Activated CD8-positive, alpha-beta memory T cell treated with anti-CD3 and anti-CD28 coated beads, Interleukin-2, amount 10 ng/mL, durations not matched to agents 7 days and 5 days (primary cell): Measurements from ENCODE around the gene WDFY3. TPM values are rescaled to one million over a fixed set of nuclear protein-coding genes. Genes with fewer than 3 reads are reported as not detected.

Experiments
- ATAC-seq: fragments of 150-1000 bp; cut with Tn5 transposase; one replicate; pipeline ENCODE4 v1.10.0; 2021; ENCODE audit warnings: moderate library complexity
- CTCF ChIA-PET: fragments of 350-600 bp; sonication (Branson Sonifier 250); formaldehyde crosslinking; loops from one replicate; lab custom pipeline; 2021; ENCODE audit warnings: antibody characterized with exemption; lab: Charles Lee
- DNase-seq: peaks from one replicate; pipeline ENCODE4 v3.0.0-alpha.2; 2020
- H3K27ac Mint-ChIP-seq: one replicate; pipeline ENCODE4 v1.8.0; 2021; ENCODE audit warnings: mild to moderate bottlenecking, mixed read lengths
- H3K27me3 Mint-ChIP-seq: one replicate; pipeline ENCODE4 v1.8.0; 2021; ENCODE audit warnings: mixed read lengths
- H3K36me3 Mint-ChIP-seq: one replicate; pipeline ENCODE4 v1.8.0; 2021; ENCODE audit warnings: mild to moderate bottlenecking, mixed read lengths
- H3K4me1 Mint-ChIP-seq: one replicate; pipeline ENCODE4 v1.8.0; 2021; ENCODE audit warnings: mixed read lengths
- H3K4me3 Mint-ChIP-seq: one replicate; pipeline ENCODE4 v1.8.0; 2021; ENCODE audit warnings: mild to moderate bottlenecking, moderate library complexity, mixed read lengths
- H3K9me3 Mint-ChIP-seq: one replicate; pipeline ENCODE4 v1.8.0; 2022; ENCODE audit warnings: low read depth, mixed read lengths
- total RNA-seq, 2 experiments: library from RNA; stranded (reverse); gene quantifications; one replicate each; pipeline ENCODE4 v1.2.3, GENCODE V29; 2021

WDFY3 gene
- total RNA-seq, 2 experiments from 2014 or later: 0.09 to 0.66 TPM

- DNase-seq: no peak
Observed at GRCh38 chr4:84915396-84915780, 51.1 kb downstream of the WDFY3 start.

GRCh38 chr4:84914686-84915395, 51.6 kb downstream of the WDFY3 start:
- no peaks in the 10 kb centered on the region for H3K27me3 Mint-ChIP-seq
- CTCF ChIA-PET: no interaction called here
- ATAC-seq: no peak

More at GRCh38 chr4:84915396-84915780, 51.1 kb downstream of the WDFY3 start:
- Mint-ChIP-seq H3K27ac (no peak overlapping the region), H3K36me3 (no peaks in the 10 kb centered on the region), H3K4me1 (no peaks in the 10 kb centered on the region), H3K4me3 (no peak overlapping the region), H3K27me3 (no peaks in the 10 kb centered on the region), H3K9me3 (no peaks in the 10 kb centered on the region)
- ATAC-seq: no peak
- CTCF ChIA-PET: no interaction called here

GRCh38 chr4:84913176-84913575, 53.3 kb downstream of the WDFY3 start:
- no peaks in the 10 kb centered on the region for H3K36me3 Mint-ChIP-seq
- DNase-seq: no peak
- no peaks in the 10 kb centered on the region for H3K27me3 Mint-ChIP-seq

More at GRCh38 chr4:84914686-84915395, 51.6 kb downstream of the WDFY3 start:
- Mint-ChIP-seq H3K4me3 (no peak overlapping the region), H3K9me3 (no peaks in the 10 kb centered on the region), H3K36me3 (no peaks in the 10 kb centered on the region), H3K4me1 (no peaks in the 10 kb centered on the region), H3K27ac (no peak overlapping the region)
- DNase-seq: no peak

GRCh38 chr4:84912741-84913140, 53.7 kb downstream of the WDFY3 start:
- CTCF ChIA-PET: no interaction called here
- no peaks in the 10 kb centered on the region for H3K36me3 Mint-ChIP-seq
- DNase-seq (no peak), ATAC-seq (no peak)
- no peak overlapping the region for H3K27ac Mint-ChIP-seq
- H3K27me3 Mint-ChIP-seq: no peaks in the 10 kb centered on the region
- no peak overlapping the region for H3K4me3 Mint-ChIP-seq
- H3K4me1 Mint-ChIP-seq: no peaks in the 10 kb centered on the region
- H3K9me3 Mint-ChIP-seq: no peaks in the 10 kb centered on the region

More at GRCh38 chr4:84913176-84913575, 53.3 kb downstream of the WDFY3 start:
- Mint-ChIP-seq H3K4me3 (no peak overlapping the region), H3K9me3 (no peaks in the 10 kb centered on the region), H3K4me1 (no peaks in the 10 kb centered on the region), H3K27ac (no peak overlapping the region)
- CTCF ChIA-PET: no interaction called here
- no peak for ATAC-seq

GRCh38 chr4:84908876-84909275, 57.6 kb downstream of the WDFY3 start:
- Mint-ChIP-seq H3K27me3 (no peaks in the 10 kb centered on the region), H3K4me3 (no peak overlapping the region), H3K9me3 (peaks cover 2% of the 10 kb centered on the region), H3K36me3 (no peaks in the 10 kb centered on the region), H3K27ac (no peak overlapping the region), H3K4me1 (no peaks in the 10 kb centered on the region)
- DNase-seq: no peak
- CTCF ChIA-PET: no interaction called here
- no peak for ATAC-seq

GRCh38 chr4:84907145-84907544, 59.3 kb downstream of the WDFY3 start:
- Mint-ChIP-seq H3K27me3 (no peaks in the 10 kb centered on the region), H3K9me3 (peaks cover 2% of the 10 kb centered on the region), H3K4me1 (no peaks in the 10 kb centered on the region), H3K4me3 (no peak overlapping the region), H3K36me3 (no peaks in the 10 kb centered on the region), H3K27ac (no peak overlapping the region)
- DNase-seq (no peak), ATAC-seq (no peak)
- CTCF ChIA-PET: no interaction called here

- H3K9me3 Mint-ChIP-seq: peaks cover 2% of the 10 kb centered on the region
- CTCF ChIA-PET: no interaction called here
Observed at GRCh38 chr4:84905646-84906045, 60.8 kb downstream of the WDFY3 start.

GRCh38 chr4:84901740-84902281, 64.7 kb downstream of the WDFY3 start:
- ATAC-seq (no peak), DNase-seq (no peak)
- Mint-ChIP-seq H3K4me3 (no peak overlapping the region), H3K4me1 (no peaks in the 10 kb centered on the region), H3K9me3 (peaks cover 2% of the 10 kb centered on the region), H3K27ac (no peak overlapping the region), H3K36me3 (no peaks in the 10 kb centered on the region), H3K27me3 (no peaks in the 10 kb centered on the region)
- CTCF ChIA-PET: no interaction called here

More at GRCh38 chr4:84905646-84906045, 60.8 kb downstream of the WDFY3 start:
- Mint-ChIP-seq H3K36me3 (no peaks in the 10 kb centered on the region), H3K27me3 (no peaks in the 10 kb centered on the region), H3K4me1 (no peaks in the 10 kb centered on the region), H3K4me3 (no peak overlapping the region), H3K27ac (no peak overlapping the region)
- ATAC-seq (no peak), DNase-seq (no peak)

GRCh38 chr4:84901173-84901572, 65.3 kb downstream of the WDFY3 start:
- peaks cover 2% of the 10 kb centered on the region for H3K9me3 Mint-ChIP-seq
- no peak overlapping the region for H3K4me3 Mint-ChIP-seq
- no peaks in the 10 kb centered on the region for H3K27me3 Mint-ChIP-seq
- no peak for ATAC-seq
- CTCF ChIA-PET: no interaction called here
- H3K36me3 Mint-ChIP-seq: no peaks in the 10 kb centered on the region
- no peak for DNase-seq
- H3K4me1 Mint-ChIP-seq: no peaks in the 10 kb centered on the region
- H3K27ac Mint-ChIP-seq: no peak overlapping the region

- Mint-ChIP-seq H3K4me3 (no peak overlapping the region), H3K27ac (no peak overlapping the region), H3K9me3 (peaks cover 3% of the 10 kb centered on the region), H3K27me3 (no peaks in the 10 kb centered on the region), H3K4me1 (no peaks in the 10 kb centered on the region), H3K36me3 (no peaks in the 10 kb centered on the region)
- CTCF ChIA-PET: no interaction called here
- no peak for ATAC-seq
- DNase-seq: no peak
Observed at GRCh38 chr4:84899616-84900015, 66.9 kb downstream of the WDFY3 start.

- ATAC-seq (no peak), DNase-seq (no peak)
- CTCF ChIA-PET: no interaction called here
- H3K4me3 Mint-ChIP-seq: no peak overlapping the region
- H3K36me3 Mint-ChIP-seq: no peaks in the 10 kb centered on the region
- no peak overlapping the region for H3K27ac Mint-ChIP-seq
- H3K27me3 Mint-ChIP-seq: no peaks in the 10 kb centered on the region
- H3K9me3 Mint-ChIP-seq: peaks cover 3% of the 10 kb centered on the region
- H3K4me1 Mint-ChIP-seq: no peaks in the 10 kb centered on the region
Observed at GRCh38 chr4:84897516-84897915, 69.0 kb downstream of the WDFY3 start.

- no peaks in the 10 kb centered on the region for H3K4me1 Mint-ChIP-seq
- H3K4me3 Mint-ChIP-seq: no peak overlapping the region
- DNase-seq: no peak
- H3K36me3 Mint-ChIP-seq: no peaks in the 10 kb centered on the region
- no peak for ATAC-seq
- CTCF ChIA-PET: no interaction called here
- no peaks in the 10 kb centered on the region for H3K27me3 Mint-ChIP-seq
- peaks cover 3% of the 10 kb centered on the region for H3K9me3 Mint-ChIP-seq
- no peak overlapping the region for H3K27ac Mint-ChIP-seq
Observed at GRCh38 chr4:84895283-84895682, 71.2 kb downstream of the WDFY3 start.

GRCh38 chr4:84894621-84895020, 71.9 kb downstream of the WDFY3 start:
- ATAC-seq (no peak), DNase-seq (no peak)
- Mint-ChIP-seq H3K4me3 (no peak overlapping the region), H3K27me3 (no peaks in the 10 kb centered on the region), H3K9me3 (peaks cover 3% of the 10 kb centered on the region), H3K36me3 (no peaks in the 10 kb centered on the region), H3K4me1 (no peaks in the 10 kb centered on the region), H3K27ac (no peak overlapping the region)
- CTCF ChIA-PET: no interaction called here

GRCh38 chr4:84892950-84893349, 73.5 kb downstream of the WDFY3 start:
- DNase-seq (no peak), ATAC-seq (no peak)
- Mint-ChIP-seq H3K36me3 (no peaks in the 10 kb centered on the region), H3K4me1 (no peaks in the 10 kb centered on the region), H3K27me3 (no peaks in the 10 kb centered on the region), H3K27ac (no peak overlapping the region), H3K4me3 (no peak overlapping the region), H3K9me3 (peaks cover 3% of the 10 kb centered on the region)
- CTCF ChIA-PET: no interaction called here
